Measurements from ENCODE around the gene NPPA. TPM values are rescaled to one million over a fixed set of nuclear protein-coding genes. Genes with fewer than 3 reads are reported as not detected.

Gene NPPA
- total RNA-seq, 1 donor from 2014 or later = not detected

GRCh38 chr1:11817192-11817591, 30.4 kb downstream of the NPPA start:
- peaks cover 24% of the 10 kb centered on the region for H3K4me1 Mint-ChIP-seq (ENCODE audit: low read depth)
- TF ChIP-seq, protein P1, sequence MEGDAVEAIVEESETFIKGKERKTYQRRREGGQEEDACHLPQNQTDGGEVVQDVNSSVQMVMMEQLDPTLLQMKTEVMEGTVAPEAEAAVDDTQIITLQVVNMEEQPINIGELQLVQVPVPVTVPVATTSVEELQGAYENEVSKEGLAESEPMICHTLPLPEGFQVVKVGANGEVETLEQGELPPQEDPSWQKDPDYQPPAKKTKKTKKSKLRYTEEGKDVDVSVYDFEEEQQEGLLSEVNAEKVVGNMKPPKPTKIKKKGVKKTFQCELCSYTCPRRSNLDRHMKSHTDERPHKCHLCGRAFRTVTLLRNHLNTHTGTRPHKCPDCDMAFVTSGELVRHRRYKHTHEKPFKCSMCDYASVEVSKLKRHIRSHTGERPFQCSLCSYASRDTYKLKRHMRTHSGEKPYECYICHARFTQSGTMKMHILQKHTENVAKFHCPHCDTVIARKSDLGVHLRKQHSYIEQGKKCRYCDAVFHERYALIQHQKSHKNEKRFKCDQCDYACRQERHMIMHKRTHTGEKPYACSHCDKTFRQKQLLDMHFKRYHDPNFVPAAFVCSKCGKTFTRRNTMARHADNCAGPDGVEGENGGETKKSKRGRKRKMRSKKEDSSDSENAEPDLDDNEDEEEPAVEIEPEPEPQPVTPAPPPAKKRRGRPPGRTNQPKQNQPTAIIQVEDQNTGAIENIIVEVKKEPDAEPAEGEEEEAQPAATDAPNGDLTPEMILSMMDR (IDR thresholded peaks at IDR 0.05) = no peak
- no peak overlapping the region for H3K27ac Mint-ChIP-seq (ENCODE audit: unreplicated experiment)
- H3K9me3 Mint-ChIP-seq (ENCODE audit: low read depth) = no peaks in the 10 kb centered on the region
- H3K4me3 Mint-ChIP-seq (ENCODE audit: unreplicated experiment) = no peak overlapping the region
- H3K27me3 Mint-ChIP-seq (ENCODE audit: low read depth) = no peaks in the 10 kb centered on the region
- DNase-seq (ENCODE audit: low spot score) = no peak
- peaks cover 24% of the 10 kb centered on the region for H3K36me3 Mint-ChIP-seq (ENCODE audit: low read depth)

DNA sequence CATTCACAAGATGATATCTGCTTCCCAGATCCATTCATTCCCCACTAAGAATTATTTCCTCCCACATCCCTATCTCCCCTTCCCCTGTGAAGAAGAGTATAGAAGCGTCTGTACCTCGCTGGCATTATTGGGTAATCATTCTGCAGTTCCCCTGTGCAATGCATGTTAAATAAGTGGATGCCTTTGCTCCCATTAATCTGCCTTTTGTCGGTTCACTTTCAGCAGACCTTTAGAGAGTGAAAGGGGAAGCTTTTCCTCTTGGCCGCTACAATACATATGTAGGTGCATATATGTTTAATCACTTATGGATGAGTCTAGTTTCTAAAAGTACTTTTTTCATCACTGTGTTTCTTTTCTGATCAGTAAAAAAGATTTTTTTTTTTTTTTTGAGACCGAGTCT, 34.6 kb downstream of the NPPA start:
- H3K27ac Mint-ChIP-seq (ENCODE audit: unreplicated experiment) = no peak overlapping the region
- no peaks in the 10 kb centered on the region for H3K9me3 Mint-ChIP-seq (ENCODE audit: low read depth)
- no peak for DNase-seq (ENCODE audit: low spot score)
- TF ChIP-seq, protein P1 (IDR thresholded peaks at IDR 0.05) = no peak
- H3K36me3 Mint-ChIP-seq (ENCODE audit: low read depth) = peaks cover 24% of the 10 kb centered on the region
- no peak overlapping the region for H3K4me3 Mint-ChIP-seq (ENCODE audit: unreplicated experiment)
- peaks cover 16% of the 10 kb centered on the region for H3K4me1 Mint-ChIP-seq (ENCODE audit: low read depth)
- H3K27me3 Mint-ChIP-seq (ENCODE audit: low read depth) = no peaks in the 10 kb centered on the region

GRCh38 chr1:11807133-11807532, 40.5 kb downstream of the NPPA start:
- Mint-ChIP-seq H3K27me3 (ENCODE audit: low read depth) (no peaks in the 10 kb centered on the region), H3K36me3 (ENCODE audit: low read depth) (peaks cover 13% of the 10 kb centered on the region), H3K4me1 (ENCODE audit: low read depth) (peaks cover 58% of the 10 kb centered on the region), H3K4me3 (ENCODE audit: unreplicated experiment) (peak overlapping the region; percentile 99), H3K9me3 (ENCODE audit: low read depth) (no peaks in the 10 kb centered on the region), H3K27ac (ENCODE audit: unreplicated experiment) (peak overlapping the region; percentile 98)
- TF ChIP-seq, protein P1 (IDR thresholded peaks at IDR 0.05) = no peak
- no peak for DNase-seq (ENCODE audit: low spot score)

GRCh38 chr1:11806307-11806936, 41.2 kb downstream of the NPPA start:
- peak overlapping the region; percentile 99 for H3K4me3 Mint-ChIP-seq (ENCODE audit: unreplicated experiment)

DNA sequence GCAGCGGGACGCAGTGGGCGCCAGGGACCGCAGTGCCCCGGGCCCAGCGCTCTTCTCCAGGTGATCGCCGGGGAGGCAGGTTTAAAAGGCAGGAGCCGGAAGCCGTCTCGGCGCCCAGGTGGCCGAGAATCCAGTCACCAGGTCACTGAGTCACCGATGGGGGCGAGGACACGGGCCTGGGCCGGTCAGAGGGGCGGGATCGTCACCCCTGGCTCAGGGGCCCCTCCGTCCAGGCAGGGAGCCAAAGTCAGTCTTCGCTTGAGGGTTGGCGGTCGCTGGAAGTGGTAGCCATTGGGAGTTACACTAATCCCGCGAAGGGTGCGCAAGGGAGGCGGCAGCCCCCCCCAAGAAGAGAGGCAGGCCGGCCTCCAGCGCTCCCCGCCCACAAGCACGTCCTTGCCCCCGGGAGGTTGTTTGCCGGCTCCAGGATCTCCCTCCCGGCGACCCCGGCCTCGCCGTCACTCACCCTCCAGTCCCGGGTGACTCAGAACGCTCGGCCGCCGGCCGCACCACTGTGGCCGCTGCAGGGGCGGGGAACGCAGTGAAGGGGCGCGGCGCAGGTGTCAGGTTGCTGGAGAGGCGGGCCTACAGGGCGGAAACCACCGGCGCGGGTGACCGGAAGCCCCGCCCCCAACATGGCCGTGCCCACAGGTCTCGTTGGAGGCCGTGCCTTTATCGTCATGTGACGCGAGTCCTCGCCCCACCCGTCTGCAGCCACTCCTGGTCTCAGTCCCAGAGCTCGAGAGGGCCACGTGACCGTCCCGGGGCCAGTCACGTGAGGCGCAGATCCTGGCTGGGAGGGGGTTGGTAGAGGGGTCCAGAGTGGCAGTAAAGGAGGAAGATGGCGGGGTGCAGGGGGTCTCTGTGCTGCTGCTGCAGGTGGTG, 41.9 kb downstream of the NPPA start, which contains the start of the genes CLCN6 and MTHFR:
TSS of gene CLCN6 (plus strand) at position 770 of the 885 bp plus-strand sequence. CDS start at position 842, 72 bp downstream.
TSS of gene MTHFR (minus strand) at position 543 of the 885 bp plus-strand sequence. CDS start 2,848 bp downstream, outside the sequence.
- Mint-ChIP-seq H3K4me1 (ENCODE audit: low read depth) (peaks cover 67% of the 10 kb centered on the region), H3K4me3 (ENCODE audit: unreplicated experiment) (peak within 1 kb of the TSS; percentile 99), H3K36me3 (ENCODE audit: low read depth) (peaks cover 11% of the 10 kb centered on the region), H3K27me3 (ENCODE audit: low read depth) (no peaks in the 10 kb centered on the region), H3K27ac (ENCODE audit: unreplicated experiment) (peak within 1 kb of the TSS; percentile 98), H3K9me3 (ENCODE audit: low read depth) (no peaks in the 10 kb centered on the region)
- TF ChIP-seq, protein P1 (IDR thresholded peaks at IDR 0.05) = peak; percentile 12
- DNase-seq (ENCODE audit: low spot score) = peak; percentile 100

More at GRCh38 chr1:11806307-11806936, 41.2 kb downstream of the NPPA start:
- H3K9me3 Mint-ChIP-seq (ENCODE audit: low read depth) = no peaks in the 10 kb centered on the region
- no peak for DNase-seq (ENCODE audit: low spot score)
- TF ChIP-seq, protein P1 (IDR thresholded peaks at IDR 0.05) = no peak
- peak overlapping the region; percentile 98 for H3K27ac Mint-ChIP-seq (ENCODE audit: unreplicated experiment)
- no peaks in the 10 kb centered on the region for H3K27me3 Mint-ChIP-seq (ENCODE audit: low read depth)
- H3K4me1 Mint-ChIP-seq (ENCODE audit: low read depth) = peaks cover 63% of the 10 kb centered on the region
- H3K36me3 Mint-ChIP-seq (ENCODE audit: low read depth) = peaks cover 10% of the 10 kb centered on the region
